Bone marrow (tissue), 2 donors: ENCODE measurements around the gene SS18.

ENCODE experiments used
- DNase-seq, 2 donors: peaks; one replicate each; lab custom pipeline; 2025; lab: John Stamatoyannopoulos, UW

SS18 gene

DNA sequence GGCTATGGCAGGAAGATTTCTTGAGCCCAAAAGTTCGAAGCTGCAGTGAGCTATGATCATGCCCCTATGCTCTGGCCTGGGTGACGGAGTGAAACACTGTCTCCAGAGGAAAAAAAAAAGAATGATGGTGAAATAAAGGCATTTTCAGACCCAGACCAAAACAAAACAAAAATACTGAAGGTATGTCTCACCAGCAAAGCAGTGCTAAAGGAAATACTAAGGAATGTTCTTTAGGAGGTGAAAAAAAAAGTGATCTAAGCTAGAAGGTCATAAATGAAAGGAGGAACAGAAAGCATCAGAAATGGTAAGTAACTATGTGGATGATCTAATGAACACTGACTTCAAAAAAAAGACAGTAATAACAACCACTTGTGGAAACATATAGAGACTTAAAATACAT is 18.7 kb downstream of the SS18 start:
- DNase-seq: no peak

GRCh38 chr18:26071020-26071419 is 19.4 kb downstream of the SS18 start:
- DNase-seq: no peak

- no peak for DNase-seq
Observed at GRCh38 chr18:26059357-26059756, 31.1 kb downstream of the SS18 start.

GRCh38 chr18:26057344-26057773 is 33.1 kb downstream of the SS18 start:
- no peak for DNase-seq

DNA sequence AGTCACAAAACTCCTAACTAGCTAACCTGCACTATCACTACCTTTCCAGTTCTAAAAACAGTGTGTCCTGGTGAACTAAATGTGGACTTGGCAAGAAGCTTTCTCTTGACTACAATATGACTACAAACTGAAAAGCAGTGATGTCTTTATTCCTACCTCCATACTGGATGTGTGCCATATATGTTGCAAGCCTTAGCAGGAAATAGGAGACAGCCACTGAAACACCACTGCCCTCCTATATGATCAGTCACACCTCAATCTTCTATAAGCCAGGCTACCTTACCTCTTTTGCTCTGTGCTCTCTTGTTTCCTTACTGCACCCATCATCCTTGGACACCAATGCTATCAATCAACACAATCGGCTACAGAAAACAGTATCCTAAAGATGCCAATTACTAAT is 34.1 kb downstream of the SS18 start:
- DNase-seq: no peak

DNA sequence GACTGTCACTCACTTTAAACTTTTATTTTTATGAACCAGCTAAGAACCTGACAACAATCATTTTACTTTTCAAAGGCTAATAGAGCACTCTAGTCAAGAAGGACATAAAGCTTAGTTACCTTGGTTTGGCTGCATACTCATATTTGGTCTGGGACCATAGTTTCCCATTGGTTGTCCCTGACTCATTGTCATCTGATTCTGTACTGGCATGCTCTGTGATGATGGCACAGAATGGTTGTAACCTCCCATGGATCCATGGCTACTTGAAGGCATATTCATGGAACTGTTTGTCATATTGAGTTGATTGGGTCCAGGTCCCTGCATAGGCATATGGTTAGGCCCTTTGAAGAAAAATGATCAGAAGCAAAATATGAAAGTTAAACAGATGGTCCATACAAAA is 37.9 kb downstream of the SS18 start:
- no peak for DNase-seq

DNA sequence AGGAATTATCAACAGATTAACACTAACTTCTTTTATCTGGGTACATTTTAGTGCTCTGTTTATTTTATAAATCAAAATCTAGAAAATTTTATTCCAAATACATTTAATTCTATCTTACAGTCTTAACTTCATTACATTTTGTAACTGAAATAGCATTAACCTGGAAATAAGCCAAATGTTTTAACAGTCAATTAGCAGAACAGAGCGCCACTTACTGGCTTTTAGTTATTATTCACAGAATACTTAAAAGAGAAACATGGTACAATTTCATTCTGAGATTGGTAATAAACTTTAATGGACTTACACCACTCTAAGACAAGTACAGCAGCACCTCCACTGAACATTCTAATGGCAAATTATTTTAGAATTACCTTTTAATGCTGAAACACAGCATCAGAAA is 38.6 kb downstream of the SS18 start:
- no peak for DNase-seq

DNA sequence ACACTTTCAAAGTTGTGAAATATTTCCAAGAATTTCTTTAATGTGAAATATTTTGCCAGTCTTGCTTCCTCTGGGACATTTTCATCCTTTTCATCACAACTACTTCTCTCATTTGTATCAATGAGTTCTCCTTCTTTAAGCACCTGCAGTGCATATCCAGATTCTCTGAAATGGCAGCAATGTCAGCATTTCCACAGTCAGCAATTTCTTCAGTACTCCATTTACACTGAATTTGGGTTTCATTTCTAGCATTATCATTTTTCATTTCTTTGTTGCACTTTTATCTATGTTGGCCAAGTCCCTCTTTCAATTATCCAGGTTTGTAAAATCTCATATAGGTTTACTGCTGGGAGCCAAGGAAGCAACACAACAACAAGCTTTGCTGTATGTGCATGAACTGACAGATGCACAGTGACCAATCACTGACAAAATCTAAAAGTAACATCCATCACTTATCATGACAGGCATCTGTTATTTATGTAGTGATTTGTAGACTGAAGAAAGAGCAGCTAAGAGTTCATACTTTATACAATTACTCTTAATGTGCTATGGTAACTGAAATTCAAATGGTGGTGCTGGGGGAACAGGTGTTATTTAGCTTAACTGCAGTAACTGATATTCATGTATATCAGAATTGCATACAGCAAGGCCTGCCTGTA is 43.9 kb downstream of the SS18 start:
- no peak for DNase-seq

- no peak for DNase-seq
Observed at GRCh38 chr18:26044807-26045206, 45.6 kb downstream of the SS18 start.

DNA sequence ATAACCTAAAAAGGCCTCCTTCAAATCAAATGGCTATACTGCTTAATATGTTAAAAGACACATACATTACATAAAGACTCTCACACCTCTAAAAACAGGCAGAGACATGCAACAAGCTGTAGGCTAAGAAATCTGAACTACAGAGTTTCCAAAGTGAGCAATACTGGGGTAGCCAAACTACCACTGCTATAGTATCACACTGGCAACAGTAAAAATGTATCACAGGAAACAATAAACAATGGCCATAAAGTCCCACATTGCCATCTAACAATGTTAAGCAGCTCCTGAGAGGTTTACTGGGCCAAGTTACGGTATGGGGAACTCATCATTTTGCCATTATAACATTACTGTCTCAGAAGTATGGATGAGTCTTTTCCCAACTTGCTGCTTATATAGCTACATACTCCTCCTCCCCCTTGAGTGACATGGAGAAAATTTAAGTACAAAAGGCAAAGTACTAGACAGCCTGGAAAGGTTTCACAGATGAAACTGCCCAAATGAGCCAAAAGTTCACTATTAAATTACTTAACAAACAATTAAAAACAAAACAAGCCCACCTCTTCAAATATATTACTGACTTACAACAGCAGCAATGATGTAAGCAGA is 50.3 kb downstream of the SS18 start:
- no peak for DNase-seq

DNA sequence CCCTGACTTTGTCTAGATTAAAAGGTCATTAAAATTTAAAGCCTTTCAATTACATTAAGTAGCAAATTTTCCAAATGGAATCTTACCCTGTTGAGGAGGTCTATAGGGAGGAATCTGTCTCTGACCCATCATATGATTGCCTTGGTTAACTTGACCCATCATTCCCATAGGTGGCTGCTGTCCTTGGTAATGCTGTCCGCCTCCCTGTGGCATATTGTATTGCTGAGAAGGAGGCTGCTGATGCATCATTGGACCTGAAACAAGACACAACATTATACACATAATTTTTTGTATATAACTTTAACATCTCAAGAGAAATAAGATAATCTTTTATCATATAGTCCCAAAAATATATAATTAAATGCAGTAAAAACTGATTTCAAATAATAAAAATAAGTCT is 51.2 kb downstream of the SS18 start:
- no peak for DNase-seq

DNA sequence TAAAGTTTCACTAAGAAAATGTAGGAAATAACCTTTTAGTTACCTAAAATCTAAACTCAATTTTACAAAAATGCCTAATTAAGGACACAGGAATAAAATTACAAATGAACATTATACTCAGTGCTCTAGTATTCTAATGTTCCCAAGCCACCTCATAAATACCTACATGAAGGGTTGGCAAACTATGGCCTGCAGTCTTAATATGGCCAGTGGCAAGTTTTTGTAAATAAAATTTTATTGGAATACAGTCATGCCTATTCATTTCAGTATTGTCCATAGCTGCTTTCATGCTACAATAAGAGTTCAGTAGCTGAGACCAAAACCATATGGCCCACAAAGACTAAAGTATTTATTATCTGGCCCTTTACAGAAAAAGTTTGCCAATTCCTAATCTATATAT is 53.8 kb downstream of the SS18 start:
- DNase-seq: no peak

DNA sequence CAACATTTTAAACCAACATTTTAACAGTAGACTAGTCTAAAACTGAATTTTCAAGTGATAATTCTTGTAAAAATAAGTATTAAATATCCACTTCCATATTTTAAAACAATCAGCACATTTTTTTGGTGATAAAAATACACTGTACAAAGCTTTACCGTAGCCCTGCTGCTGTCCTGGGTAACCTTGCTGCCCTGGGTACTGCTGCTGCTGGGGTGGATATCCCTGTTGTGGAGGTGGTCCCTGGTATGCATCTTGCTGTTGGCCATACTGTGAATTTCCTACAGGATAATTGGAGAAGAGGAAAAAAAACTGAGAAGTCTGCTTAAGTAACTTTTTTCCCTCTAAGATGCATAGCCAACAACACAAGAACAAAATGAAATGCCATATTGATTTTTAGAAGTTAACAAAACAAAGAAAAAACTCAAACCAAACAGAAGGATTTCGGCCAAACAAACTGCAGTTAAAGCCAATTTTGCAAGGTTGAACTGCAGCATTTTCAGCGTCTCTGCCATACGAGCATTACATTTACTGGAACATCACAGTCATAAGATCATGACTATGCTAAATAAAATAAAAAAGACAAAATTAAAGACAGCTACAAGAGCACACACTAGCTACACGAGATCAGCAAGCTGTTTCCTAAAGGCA is 55.4 kb downstream of the SS18 start:
- no peak for DNase-seq

DNA sequence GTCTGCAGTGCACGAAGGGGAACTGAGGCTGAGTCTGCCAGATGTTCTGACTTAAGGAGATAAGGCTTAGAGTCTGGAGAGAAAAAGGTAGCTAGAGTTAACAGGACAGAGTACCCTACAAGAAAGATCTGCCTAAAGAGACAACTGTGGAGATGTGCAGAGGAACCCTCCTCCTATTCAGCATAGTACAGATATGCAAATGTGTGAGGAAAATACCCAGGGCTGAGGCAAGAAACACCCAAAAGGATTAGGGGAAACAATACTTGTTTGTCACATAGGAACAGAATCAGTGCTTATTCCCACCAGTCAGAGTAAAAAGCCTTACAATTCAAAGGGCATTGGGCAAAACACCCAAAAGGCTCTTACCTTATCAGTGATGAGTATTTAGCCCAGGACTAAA is 67.8 kb downstream of the SS18 start:
- no peak for DNase-seq

- no peak for DNase-seq
Observed at GRCh38 chr18:26021061-26021754, 69.2 kb downstream of the SS18 start.

GRCh38 chr18:26017929-26018328 is 72.5 kb downstream of the SS18 start:
- DNase-seq: no peak

DNA sequence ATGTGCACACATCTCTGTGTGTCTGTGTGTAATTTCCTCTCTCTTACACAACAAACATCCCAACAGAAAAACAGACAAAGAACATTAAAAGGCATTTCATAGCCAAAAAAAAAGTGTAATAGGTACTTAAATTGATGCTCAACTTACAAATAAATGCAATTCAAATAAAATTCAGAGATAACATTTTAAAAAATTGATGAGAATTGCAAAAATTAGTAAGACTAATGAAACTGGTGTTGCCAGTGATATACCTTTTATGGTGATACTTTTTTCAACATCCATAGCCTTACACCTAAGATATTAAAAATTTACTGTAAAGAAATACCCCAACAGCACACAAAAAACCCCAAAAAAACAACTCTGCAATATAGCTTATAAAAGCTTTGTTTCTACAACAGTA is 76.0 kb downstream of the SS18 start:
- DNase-seq: no peak

DNA sequence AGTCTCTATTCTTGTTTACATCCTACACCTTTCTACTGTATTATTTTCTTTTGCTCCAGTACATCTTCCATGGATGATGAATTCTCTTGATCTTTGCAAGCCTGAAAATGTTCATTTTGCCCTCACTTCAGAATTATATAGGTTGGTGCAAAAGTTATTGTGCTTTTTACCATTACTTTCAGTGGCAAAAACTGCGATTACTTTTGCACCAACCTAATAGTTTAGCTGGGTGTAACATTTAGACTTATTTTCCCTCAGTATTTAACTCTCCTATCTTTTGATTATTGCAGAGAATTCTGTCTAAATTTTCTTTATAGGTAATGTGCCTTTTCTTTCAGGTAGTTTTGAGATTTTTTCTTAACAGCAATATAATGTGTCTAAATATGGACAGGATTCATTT is 81.8 kb downstream of the SS18 start:
- no peak for DNase-seq

DNA sequence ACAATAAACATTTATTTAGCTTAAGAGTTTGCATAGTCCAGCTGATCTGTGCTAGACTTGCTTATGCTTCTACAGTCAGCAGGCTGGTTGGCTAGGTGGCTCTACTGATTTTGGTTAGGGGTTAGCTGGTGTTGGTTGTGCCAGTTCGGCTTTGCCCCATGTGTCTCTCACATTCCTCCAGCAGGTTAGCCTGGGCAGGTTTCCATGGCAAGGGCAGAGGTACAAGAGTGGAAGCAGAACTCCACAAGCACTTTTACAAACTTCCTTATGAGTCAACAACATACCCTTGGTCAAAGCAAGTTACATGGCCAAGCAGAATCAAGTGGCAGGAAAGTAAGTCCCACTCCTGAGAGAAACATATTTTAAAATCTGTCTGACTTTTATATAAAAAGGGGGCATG is 82.3 kb downstream of the SS18 start:
- no peak for DNase-seq

GRCh38 chr18:26005950-26006349 is 84.5 kb downstream of the SS18 start:
- DNase-seq: no peak

GRCh38 chr18:26004832-26005231 is 85.6 kb downstream of the SS18 start:
- DNase-seq: no peak

DNA sequence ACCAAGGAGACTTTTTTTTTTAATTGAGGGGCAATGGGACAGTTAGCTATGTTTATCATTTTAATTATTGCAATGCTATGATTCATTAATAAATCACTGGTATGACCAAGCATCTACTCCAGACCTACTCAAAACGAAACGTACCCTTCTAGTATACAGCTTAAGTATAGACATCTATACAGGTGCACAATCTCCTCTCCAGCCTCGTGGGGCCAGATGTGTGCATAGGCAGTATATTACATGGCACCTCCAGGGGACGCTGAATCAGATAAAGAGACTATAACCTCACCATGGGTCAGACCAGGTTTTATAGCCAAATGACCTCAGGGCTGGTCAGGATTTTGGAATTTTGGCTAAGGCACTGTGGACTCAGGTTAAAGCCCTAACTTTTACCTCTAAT is 86.6 kb downstream of the SS18 start:
- DNase-seq: no peak

DNA sequence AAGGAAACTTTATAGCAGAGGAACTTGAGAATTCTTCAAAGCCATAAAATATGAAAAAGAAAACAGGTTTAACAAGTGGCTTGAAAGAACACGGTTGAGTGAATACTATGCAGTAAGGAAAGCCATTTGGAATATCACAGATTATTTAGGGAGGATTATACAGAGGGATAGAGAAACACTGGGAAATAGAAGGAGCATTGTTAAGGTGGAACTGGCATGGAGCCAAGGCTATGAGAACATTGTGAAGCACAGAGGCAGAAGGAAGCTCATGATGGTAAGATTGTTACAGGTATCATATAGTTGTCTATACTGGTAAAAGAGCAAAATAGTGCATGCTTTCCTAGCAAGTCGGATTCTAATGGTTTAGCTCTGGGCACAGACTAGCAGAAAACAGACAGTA is 87.1 kb downstream of the SS18 start:
- no peak for DNase-seq
